Superior temporal gyrus (tissue), 1 donor: ENCODE measurements around the gene ZBTB7B.
A peak's percentile ranks its signal among the peaks of the same experiment; 100 is the strongest.

Source experiments
- DNase-seq: peaks from one replicate; pipeline ENCODE4 v3.0.0-alpha.2; 2016; ENCODE audit errors: extremely low spot score

The ZBTB7B gene

DNA sequence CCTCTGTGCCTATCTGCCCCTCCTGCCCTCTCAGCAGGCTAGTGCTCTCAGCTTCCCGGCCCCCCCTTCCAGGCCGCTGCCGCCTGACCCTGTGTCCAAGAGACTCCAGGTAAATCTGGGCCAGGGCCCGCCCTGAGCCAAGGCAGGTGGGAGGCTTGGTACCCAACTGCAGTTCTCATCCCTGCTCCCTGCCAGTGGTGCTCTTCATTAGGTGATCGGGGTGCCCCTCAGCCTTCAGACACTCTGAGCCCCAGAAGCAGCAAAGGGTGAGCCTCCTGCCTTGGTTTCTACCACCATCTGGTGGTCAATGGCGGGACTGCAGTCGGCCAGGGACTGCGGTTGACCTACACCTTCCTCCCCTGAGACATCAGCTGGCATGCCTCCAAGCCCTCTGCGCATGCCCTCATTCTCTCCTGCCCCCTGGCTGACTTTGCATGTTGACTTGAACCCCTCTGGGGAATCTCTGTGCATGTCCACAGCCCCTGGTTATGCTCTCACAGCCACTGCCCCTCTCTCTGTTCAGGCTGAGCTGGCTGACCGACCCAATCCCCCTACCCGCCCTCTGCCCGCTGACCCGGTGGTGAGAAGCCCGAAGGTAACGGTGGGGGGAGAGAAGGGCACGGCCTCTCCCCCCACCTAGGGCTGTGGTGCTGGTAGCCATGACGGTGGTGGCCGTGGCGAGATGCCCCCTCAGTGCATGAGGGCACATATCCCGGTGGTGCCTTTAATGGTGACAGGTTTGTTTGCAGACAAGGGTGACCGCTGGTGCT lies 59.0 kb downstream of the ZBTB7B start:
- DNase-seq: peak; percentile 86

DNA sequence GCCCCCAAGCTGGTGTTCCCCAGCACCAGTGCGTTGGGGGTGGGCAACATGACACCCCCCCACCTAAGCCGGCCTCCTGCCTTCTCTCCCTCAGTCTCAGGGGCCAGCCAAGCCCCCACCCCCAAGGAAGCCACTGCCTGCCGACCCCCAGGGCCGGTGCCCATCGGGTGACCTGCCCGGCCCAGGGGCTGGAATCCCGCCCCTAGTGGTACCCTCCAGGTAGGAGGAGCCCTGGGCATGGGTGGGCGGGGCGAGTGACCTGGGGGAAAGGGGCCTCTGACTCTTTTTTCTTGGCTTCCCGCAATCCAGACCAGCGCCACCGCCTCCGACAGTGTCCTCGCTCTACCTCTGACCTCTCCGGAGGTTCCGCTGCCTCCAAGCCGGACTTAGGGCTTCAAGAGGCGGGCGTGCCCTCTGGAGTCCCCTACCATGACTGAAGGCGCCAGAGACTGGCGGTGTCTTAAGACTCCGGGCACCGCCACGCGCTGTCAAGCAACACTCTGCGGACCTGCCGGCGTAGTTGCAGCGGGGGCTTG lies 59.6 kb downstream of the ZBTB7B start:
- DNase-seq: no peak

- DNase-seq: no peak
These were observed 60.3 kb downstream of the ZBTB7B start for GRCh38 chr1:155062702-155063411.

GRCh38 chr1:155063550-155064110 lies 61.0 kb downstream of the ZBTB7B start, which contains the start of gene EFNA4:
TSS of gene EFNA4 (plus strand) at chr1:155063740. CDS start at chr1:155063824, 84 bp downstream.
- peak; percentile 43 for DNase-seq

GRCh38 chr1:155064111-155064831 lies 61.7 kb downstream of the ZBTB7B start:
- no peak for DNase-seq

- no peak for DNase-seq
These were observed 62.3 kb downstream of the ZBTB7B start for GRCh38 chr1:155064832-155065429.

- no peak for DNase-seq
These were observed 64.2 kb downstream of the ZBTB7B start for GRCh38 chr1:155066777-155067176.
